HG02610 (cell line): ENCODE data around the gene THOP1.

Experiments used
- ATAC-seq: cut with Tn5 transposase; IDR thresholded peaks from one replicate; pipeline ENCODE4 v1.9.1; 2021; ENCODE audit warnings: mild to moderate bottlenecking, moderate library complexity; ENCODE audit not compliant: unreplicated experiment

Gene THOP1

DNA sequence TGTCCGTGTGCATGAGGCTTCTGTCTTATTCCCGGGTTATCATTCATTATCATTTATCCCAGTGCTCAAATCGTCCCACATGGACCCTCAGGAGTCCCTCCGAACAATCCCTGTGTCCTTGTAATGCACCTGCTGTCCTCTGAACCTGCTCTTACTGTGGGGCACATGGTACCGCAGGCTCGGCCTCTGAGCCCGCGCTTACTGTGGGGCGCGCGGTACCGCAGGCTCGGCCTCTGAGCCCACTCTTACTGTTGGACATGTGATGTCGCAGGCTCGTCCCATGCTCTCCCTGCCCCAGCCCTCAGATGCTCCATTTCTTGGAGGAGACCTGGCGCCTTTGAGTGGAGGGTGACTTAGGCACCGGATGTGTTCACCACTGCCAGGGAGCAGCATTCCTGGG lies 17.5 kb downstream of the THOP1 start:
- no peak for ATAC-seq

DNA sequence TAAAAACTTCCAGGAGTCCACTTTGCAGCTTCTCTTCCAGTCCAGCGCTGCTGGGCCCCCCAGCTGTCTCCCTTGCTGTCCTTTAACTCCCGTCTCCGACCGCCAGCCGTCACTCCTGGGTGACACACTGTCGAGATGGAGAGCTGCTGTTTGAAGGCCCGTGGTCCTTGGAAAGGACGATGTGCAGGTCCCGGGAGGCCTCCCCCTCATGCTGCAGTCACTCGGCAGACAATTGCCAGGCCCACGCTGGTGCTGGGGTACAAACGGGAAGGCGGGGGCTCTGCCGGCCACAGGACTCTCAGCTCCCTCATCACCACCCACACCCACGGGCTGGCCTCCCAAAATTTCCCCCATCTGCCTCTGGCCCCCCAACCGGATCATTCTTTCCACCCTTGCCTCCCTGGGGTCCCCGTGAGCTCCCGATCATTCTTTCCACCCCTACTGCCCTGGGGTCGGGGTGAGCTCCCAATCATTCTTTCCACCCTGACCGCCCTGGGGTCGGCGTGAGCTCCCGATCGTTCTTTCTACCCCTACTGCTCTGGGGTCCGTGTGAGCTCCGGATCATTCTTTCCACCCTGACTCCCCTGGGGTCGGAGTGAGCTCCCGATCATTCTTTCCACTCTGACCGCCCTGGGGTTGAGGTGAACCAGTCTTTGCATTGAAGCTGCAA lies 18.3 kb downstream of the THOP1 start:
- no peak for ATAC-seq

DNA sequence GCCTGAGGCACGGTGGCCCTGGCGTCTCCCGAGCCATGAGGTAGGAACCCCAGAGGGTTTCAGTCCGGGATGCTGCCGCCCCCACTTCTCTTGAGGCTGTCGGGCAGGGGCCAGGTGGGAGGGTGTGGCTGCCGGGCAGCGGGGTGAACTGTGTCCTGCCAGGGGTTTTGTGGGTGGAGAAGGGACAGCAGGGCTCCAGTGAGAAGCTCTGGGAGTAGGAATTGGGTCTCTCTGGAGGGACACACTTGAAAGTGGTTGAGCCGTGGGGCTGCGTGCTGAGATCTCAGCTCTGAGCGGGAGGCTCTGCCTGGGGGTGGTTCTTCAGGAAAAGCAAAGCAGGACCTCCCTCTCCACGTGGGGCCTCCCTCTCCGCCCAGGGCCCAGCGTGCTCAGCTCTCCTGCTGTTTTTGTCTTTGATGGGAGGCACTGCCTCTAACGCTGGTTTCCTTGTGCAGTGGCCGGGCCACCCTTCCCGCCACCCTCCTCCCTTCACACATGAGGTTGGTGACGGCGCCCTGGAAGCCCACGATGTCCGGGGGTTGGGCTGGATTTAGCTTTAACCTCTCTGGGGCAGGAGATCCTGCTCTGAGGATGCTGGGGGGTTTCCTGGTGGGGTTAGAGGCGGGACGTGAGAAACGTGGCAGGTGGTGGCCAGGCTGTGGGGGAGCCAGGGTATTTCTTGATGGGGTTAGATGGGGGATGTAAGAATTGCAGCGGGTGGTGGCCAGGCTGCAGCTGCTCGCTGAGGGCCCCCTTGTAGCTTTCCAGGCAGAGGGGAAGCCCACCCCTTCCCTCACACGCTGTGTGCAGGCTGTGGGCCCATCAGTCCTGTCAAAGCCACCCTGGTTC lies 19.1 kb downstream of the THOP1 start:
- ATAC-seq, result no peak

DNA sequence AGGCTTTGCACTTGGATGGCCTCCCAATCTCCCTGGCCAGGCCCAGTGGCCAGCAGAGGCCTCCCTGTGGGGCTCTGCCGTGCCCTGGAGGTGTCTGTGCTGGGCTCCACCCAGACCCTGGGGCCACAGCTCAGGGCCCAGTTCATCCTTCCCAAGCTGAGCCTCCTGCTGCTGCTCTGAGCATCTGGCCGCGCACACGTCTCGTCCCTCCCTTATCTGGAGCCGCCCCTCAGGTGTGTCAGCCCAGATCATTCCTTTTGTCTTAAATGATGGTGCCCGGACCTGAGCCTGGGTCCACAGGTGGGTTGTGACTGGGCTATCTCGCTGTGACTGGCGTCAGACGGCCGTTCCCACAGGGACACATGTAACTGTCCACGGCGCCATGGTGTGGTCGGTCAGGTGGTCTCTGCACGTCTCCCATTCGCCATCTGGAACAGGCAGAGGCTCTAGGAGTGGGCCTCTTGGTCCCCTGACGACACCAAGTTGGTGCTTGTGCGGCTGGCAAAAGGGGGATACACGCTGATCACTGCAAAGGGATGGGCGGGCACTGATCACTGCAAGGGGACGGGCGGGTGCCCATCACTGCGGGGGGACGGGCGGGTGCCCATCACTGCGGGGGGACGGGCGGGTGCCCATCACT lies 20.1 kb downstream of the THOP1 start:
- ATAC-seq, result no peak

DNA sequence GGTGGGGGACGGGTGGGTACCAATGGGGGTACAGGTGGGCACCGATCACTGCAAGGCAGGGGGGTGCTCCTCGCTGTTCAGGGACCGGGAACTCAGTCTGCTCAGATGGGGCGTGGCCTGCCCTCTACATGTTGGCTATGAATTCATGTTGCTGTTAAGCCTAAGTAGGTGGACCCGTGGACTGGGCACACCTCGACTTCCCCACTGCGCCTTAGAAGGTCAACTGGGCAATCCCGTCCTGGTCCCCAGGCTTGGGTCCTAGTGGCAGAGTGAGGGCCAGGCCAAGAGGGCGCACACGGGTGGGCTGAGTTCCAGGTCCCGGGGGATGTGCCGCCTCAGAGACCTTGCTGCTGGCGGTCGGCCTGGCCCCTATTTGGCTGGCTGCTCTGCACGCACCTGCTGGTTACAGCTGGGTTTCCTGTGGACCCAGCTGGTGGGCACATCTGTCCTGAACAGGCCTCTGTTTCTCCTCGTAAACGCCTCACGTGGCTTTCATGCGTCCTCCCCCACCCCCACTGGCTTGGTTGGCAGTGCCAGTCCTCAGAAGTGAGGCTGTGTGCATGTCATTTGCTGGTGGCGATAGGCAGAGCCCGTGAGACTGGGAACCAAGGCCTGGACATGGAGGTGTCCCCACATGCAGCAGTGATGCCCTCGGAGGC lies 20.8 kb downstream of the THOP1 start:
- ATAC-seq, result no peak

DNA sequence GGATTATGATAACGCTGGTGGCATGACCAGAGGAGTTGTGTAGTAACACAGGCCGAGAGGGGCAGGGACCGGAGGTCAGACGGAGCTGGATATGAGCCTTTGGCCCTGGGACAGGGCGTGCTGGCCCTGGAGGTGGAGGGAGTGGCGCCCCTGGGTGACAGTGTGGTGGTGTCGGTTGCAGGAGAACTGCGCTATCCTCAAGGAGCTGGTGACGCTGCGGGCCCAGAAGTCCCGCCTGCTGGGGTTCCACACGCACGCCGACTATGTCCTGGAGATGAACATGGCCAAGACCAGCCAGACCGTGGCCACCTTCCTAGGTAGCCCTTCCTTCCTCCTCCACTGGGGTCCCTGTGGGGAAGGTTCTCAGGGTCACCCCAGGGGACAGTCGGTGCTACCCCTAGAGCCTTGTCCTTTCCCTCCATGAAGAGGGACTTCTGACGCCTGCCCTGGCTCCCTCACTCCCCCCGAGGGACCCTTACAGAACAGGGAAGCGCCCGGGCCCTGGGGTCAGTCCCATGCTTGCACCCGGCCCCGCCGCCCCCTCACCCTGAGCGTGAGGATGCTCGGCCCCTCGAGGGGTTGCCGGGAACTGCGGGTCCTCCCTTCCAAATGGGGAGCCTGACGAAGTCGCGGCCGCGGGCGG lies 21.6 kb downstream of the THOP1 start:
- no peak for ATAC-seq

DNA sequence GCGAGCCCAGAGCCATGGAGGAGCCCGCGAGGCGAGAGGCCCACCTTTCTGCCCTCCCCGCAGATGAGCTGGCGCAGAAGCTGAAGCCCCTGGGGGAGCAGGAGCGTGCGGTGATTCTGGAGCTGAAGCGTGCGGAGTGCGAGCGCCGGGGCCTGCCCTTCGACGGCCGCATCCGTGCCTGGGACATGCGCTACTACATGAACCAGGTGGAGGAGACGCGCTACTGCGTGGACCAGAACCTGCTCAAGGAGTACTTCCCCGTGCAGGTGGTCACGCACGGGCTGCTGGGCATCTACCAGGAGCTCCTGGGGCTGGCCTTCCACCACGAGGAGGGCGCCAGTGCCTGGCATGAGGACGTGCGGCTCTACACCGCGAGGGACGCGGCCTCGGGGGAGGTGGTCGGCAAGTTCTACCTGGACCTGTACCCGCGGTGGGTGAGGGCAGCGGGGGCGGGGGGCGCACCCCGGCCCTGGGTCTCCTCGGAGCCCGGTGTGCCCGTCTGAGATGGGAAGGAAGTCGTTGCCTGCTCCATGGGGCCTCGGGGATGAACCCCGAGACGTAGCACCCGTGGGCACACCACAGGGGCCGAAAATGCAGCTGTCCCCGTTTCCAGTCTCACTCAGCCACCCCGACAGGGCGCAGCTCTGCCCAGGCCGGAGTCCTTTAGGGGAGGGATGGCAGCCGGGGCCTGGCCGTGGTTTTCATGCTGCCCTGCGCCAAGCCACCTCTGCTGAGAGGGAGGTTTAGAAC lies 22.3 kb downstream of the THOP1 start:
- ATAC-seq, result no peak

DNA sequence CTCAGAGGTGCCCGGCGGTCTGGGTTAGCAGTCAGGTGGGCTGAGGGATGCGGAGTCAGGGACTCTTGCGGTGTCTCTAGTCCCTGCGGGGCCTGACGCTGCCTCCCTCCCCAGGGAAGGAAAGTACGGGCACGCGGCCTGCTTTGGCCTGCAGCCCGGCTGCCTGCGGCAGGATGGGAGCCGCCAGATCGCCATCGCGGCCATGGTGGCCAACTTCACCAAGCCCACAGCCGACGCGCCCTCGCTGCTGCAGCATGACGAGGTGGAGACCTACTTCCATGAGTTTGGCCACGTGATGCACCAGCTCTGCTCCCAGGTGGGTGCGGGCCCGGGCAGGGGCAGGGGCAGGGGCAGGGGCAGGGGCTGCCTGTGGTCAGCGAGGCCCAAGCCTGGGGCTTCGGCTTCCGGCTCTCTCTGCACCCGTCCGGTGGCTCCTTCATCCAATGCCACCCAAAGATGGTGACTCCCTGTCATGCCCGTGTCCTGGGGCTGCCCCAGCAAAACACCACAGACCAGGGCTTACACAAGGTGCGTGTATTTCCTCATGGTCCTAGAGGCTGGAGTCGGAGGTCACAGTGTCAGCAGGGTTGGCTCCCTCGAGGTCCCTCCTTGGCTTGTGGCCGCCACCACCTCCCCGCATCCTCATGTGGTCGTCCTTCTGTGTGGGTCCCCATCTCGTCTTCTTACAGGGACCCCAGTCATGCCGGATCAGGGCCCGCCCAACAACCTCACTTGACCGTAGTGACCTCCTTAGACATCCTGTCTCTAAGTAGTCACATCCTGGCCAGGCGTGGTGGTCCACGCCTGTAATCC lies 23.0 kb downstream of the THOP1 start:
- no peak for ATAC-seq

DNA sequence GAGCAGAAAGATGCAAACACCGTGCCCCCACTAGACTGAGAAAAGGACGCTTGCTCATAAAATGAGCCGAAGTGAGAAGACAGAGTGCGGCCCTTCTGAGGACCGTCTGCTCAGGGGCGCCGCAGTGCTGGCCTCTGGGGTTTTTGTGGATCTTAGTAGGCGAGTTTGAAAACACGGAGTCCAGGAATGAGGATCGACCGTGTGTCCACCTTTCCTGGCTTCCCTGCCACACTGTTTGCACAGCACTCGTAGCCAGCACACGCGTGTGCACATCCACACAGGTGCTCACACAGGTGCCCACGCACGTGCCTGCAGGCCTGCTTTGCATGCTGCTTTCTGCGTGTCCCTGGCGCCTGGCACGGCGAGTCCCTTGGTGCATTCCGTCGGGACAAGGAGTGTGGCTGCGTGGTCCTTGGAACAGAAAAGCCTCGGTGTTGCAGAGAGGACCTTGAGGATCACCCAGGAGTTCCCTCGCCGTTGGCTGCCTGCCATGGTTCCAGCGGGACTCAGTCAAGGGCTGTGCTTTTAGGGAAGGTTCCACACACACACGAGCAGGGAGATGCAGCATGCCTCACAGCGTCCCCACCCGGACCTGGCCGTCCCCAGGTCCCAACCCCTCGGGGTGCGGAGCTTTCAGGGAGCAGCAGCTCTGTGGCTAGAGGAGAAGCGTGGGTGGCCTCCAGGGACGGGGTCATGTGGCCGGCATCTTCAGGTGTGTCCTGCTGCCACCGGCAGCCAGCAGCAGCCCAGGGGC lies 24.3 kb downstream of the THOP1 start:
- ATAC-seq, result no peak

DNA sequence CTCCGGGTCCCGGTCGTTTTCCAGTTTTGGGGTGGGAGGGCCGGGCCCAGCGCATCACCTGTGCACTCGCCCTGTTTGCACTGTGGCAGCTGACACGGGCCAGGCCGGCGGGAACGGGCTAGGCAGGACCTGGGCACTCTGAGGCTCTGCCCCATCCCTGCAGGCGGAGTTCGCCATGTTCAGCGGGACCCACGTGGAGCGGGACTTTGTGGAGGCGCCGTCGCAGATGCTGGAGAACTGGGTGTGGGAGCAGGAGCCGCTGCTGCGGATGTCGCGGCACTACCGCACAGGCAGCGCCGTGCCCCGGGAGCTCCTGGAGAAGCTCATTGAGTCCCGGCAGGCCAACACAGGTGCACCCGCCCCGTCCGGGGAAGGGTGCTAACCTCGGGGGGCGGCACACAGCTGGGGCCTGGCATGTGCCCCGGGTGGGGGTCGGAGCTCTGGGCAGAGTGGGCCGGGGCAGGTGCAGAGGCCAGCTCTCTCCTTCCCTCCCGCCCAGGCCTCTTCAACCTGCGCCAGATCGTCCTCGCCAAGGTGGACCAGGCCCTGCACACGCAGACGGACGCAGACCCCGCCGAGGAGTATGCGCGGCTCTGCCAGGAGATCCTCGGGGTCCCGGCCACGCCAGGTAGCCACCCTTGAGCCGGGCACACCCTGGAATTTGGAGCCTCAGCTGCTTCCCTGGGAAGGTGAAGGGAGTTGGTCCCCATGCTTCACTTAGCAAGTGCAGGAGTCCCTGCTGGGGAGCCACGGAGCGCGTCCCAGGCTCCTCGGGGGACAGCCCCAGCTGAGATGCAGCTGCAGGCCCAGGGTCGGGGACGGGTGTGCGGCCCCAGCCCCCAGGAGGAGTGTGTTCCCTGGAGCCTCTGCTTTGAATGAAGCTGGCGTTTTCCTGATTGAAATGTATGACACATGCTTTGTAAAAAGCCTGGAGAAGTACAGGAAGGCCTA lies 25.1 kb downstream of the THOP1 start:
- no peak for ATAC-seq

DNA sequence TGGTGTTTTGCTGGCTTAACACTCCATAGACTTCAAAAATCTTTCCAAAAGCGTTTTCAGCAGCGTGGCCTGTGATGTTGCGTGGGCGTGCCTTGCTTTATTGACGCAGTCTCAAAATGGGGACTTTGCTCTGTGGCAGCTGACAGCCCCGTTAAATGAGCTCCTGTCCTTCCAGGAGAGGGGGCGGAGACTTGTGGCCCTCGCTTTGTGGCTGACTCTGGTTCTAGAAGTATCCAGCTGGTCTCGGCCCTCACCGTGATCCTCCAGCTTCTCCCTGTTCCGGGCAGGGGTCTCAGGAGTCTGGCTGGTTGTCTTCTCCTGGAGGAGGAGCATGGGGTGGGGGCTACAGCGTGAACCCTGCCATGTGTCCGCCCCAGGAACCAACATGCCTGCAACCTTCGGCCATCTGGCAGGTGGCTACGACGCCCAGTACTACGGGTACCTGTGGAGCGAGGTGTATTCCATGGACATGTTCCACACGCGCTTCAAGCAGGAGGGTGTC lies 26.0 kb downstream of the THOP1 start:
- no peak for ATAC-seq

DNA sequence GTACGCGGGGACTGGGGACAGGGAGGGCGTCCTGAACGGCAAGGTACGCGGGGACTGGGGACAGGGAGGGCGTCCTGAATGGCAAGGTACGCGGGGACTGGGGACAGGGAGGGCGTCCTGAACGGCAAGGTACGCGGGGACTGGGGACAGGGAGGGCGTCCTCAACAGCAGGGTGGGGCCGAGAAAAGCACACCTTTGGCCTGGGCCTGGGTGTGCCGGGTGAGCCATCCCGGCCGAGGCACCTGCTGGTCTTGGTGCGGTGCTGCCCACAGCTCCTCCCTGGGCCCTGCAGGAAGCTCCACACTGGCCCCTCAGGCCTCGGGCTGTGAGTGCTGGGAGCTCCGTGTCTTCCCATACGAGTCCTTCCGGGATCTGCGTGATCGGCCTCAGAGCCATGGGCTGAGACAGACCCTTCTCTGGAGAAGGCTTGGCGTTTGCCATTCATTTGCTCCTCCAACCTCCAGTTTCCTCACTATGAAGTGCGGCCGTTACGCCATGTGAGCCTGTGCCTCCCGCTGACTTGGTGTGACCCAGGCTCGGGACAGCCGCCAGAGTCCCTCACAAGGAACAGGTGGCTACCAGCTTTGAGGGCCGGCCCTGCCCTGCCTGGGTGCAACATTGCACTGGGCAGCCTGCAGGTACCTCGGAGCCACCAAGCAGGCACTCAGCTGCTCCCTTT lies 26.6 kb downstream of the THOP1 start:
- ATAC-seq, result no peak

DNA sequence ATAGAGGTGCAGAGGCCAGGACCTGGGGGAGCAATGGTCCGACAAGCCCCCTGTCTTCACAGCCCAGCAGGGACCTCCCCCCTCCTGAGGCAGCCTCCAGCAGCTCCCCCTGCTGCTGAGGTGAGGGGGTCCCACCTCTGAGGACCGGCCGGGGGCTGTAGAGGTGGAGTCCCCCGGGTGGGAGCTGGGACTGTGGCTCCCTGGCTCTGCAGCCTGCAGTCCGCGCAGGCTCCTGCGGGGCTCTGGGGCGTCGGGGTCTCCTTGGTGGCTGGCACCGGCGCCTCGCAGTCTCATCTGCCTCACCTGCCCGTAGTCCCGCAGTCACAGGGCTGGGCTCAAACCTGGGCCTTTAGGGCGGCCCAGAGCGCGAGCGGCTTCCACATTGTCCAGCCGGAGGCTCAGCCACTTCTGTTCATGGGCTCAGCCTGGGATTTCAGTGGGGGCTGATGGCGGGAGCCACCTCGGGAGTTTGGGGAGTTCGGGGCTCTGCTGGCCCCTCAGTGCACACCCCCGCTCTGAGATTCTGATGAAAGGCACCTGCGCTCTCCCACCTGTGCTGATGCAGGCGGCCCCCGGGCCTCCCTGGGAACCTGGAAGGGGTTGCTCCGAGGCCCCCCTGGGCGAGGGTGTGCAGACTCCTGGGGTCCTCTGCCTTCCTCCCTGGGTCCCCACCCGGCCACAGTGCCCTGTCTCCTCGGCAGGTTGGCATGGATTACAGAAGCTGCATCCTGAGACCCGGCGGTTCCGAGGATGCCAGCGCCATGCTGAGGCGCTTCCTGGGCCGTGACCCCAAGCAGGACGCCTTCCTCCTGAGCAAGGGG lies 27.3 kb downstream of the THOP1 start:
- ATAC-seq, result no peak

DNA sequence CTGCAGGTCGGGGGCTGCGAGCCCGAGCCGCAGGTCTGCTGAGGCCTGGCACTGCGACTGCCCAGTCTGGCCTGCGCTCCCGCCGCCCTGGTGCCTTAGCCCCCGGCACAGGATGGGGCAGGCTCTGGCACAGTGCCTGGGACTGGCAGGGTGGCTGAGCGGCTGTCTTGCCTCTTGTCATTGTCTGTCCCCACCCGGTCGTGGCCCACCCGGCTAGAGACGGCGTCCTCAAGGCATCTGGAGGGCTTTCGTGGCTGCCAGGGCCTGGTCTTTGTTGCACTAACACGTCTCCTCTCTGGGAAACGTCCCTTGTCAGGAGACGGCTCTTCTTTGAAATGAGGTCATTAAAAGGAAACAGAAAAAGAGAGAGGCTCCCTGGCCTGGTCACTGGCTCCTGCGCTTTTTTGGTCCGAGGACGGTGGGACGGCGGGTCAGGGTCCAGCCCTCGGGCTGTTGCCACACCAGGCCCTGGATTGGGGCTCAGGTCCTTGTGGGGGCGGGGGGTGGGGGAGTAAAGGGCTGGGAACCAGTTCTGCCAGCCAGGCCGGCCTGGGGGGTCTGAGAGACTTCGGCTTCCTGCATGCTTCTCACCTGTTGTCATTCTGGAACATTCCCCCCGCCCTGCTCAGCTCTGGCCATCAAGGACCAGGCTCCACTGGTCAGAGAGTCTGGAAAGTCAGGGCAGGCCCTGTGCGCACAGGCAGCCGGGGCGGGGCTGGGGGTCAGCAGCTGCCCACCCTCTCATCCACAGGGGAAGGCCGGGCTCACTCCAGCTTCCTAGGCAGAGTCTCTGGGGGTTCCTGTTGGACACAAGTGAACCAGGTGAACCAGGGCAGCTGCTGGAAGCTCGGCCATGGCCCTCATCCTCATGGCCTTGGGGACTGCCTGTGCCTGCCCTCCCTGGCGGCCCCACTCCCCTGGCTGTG lies 28.2 kb downstream of the THOP1 start:
- no peak for ATAC-seq

DNA sequence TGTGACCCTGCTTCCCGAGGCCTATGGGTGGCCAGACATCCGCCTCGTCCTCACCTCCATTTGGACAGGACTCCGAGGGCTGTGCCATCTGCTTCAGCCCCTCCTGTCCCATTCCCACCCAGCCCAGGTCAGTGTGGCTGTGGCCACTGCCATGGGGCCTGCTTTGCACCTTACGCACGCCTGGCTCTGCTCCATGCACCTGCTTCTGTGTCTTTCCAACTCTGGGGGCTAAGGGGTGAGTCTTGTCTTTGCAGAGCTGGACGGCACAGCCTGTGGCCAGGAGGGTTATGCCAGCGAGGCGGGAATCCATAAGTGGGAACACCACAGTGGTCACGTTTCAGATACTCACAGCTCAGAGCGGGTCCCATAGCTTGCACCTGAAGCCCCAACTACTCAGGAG lies 29.1 kb downstream of the THOP1 start:
- ATAC-seq, result no peak
